OCI-LY7 (cell line): Measurements from ENCODE around the gene SEPTIN11. TPM values are rescaled to one million over a fixed set of nuclear protein-coding genes. Genes with fewer than 3 reads are reported as not detected.
A peak's percentile ranks its signal among the peaks of the same experiment; 100 is the strongest.

Experiments
- BruUV-seq: library from RNA; stranded (reverse); fragments of 400-500 nt; replicated peaks from 2 replicates; lab custom pipeline; 2021; lab: Mats Ljungman, UMichigan
- CTCF ChIA-PET: fragments of 300-600 bp; sonication (Branson Sonifier 250); formaldehyde crosslinking; loops from one replicate; lab custom pipeline; 2022; ENCODE audit warnings: antibody characterized with exemption; ENCODE audit not compliant: unreplicated experiment; lab: Charles Lee
- POLR2A ChIA-PET: fragments of 300-600 bp; sonication (Branson Sonifier 250); formaldehyde crosslinking; loops from one replicate; lab custom pipeline; 2022; ENCODE audit warnings: antibody characterized with exemption; lab: Charles Lee
- DNase-seq: peaks from one replicate; pipeline ENCODE4 v3.0.0-alpha.2; 2015; ENCODE audit warnings: low spot score
- H2AFZ ChIP-seq: fragments of 200-600 bp; sonication (generic), shearing (Covaris generic); 2 replicates; pipeline ENCODE4 v1.6.1; 2014; ENCODE audit warnings: mild to moderate bottlenecking, antibody characterized with exemption, low read length, moderate library complexity
- H3K27ac ChIP-seq: fragments of 200-600 bp; sonication (generic); 2 replicates; pipeline ENCODE4 v1.5.1; 2014; ENCODE audit warnings: mixed run types, low read depth, mild to moderate bottlenecking, moderate library complexity, low read length, inconsistent platforms; ENCODE audit not compliant: poor library complexity, severe bottlenecking
- H3K36me3 ChIP-seq: fragments of 200-600 bp; sonication (generic); 2 replicates; pipeline ENCODE4 v1.6.1; 2014; ENCODE audit warnings: mild to moderate bottlenecking, antibody characterized with exemption, low read length, moderate library complexity, mixed read lengths; ENCODE audit not compliant: insufficient read depth
- H3K4me1 ChIP-seq: fragments of 200-600 bp; sonication (generic); 2 replicates; pipeline ENCODE4 v1.5.1; 2014; ENCODE audit warnings: mild to moderate bottlenecking, low read length; ENCODE audit not compliant: insufficient read depth, poor library complexity, severe bottlenecking
- H3K4me2 ChIP-seq: fragments of 200-600 bp; sonication (generic); 2 replicates; pipeline ENCODE4 v1.6.1; 2014; ENCODE audit warnings: mild to moderate bottlenecking, low read length
- H3K4me3 ChIP-seq: fragments of 200-600 bp; sonication (generic); 2 replicates; pipeline ENCODE4 v1.5.1; 2014; ENCODE audit warnings: mild to moderate bottlenecking, low read depth, low read length; ENCODE audit not compliant: poor library complexity, severe bottlenecking
- H3K79me2 ChIP-seq: fragments of 200-600 bp; sonication (generic); 2 replicates; pipeline ENCODE4 v1.6.1; 2016; ENCODE audit warnings: low read depth, mild to moderate bottlenecking, low read length, moderate library complexity, mixed read lengths; ENCODE audit not compliant: insufficient read depth
- H3K9me2 ChIP-seq: fragments of 200-600 bp; sonication (generic); 2 replicates; pipeline ENCODE4 v1.6.1; 2016; ENCODE audit warnings: mild to moderate bottlenecking, low read length, mixed read lengths; ENCODE audit not compliant: insufficient read depth
- H3K9me3 ChIP-seq: fragments of 200-600 bp; sonication (generic); 2 replicates; pipeline ENCODE4 v1.6.1; 2014; ENCODE audit warnings: mild to moderate bottlenecking, mixed run types, low read length, mixed read lengths
- H4K20me1 ChIP-seq: fragments of 200-600 bp; sonication (generic); 2 replicates; pipeline ENCODE4 v1.6.1; 2014; ENCODE audit warnings: mild to moderate bottlenecking, antibody characterized with exemption, low read length, moderate library complexity, mixed read lengths; ENCODE audit not compliant: insufficient read depth
- EZH2phosphoT487 ChIP-seq: fragments of 200-600 bp; sonication (generic); IDR thresholded peaks from 2 replicates; pipeline ENCODE4 v1.6.1; 2018; ENCODE audit warnings: low read depth, borderline replicate concordance, mild to moderate bottlenecking, mixed run types, antibody characterized with exemption, low read length, moderate library complexity, mixed read lengths
- intact Hi-C: fragments of 100-400 bp; cut with micrococcal nuclease; formaldehyde crosslinking; loops from one replicate; pipeline ENCODE4 v1.10.0; 2022; ENCODE audit not compliant: unreplicated experiment
- total RNA-seq, 2 experiments: library from RNA; depleted of rRNA in 1 of 2; stranded (reverse); fragments of >200 nt in 1 of 2; shearing (Covaris generic) in 1 of 2; gene quantifications; 2 replicates each; pipeline ENCODE4 v1.2.3, GENCODE V29; 2014 to 2022
- TF ChIP-seq, protein P1 (sequence below): fragments of 200-600 bp; sonication (generic); conservative IDR thresholded peaks from 2 replicates; pipeline ENCODE4 v1.5.1; 2014; ENCODE audit warnings: mild to moderate bottlenecking, antibody characterized with exemption, low read length, moderate library complexity, mixed read lengths

Gene SEPTIN11
- total RNA-seq, 2 experiments from 2014 or later = 23.5 to 33.9 TPM

DNA sequence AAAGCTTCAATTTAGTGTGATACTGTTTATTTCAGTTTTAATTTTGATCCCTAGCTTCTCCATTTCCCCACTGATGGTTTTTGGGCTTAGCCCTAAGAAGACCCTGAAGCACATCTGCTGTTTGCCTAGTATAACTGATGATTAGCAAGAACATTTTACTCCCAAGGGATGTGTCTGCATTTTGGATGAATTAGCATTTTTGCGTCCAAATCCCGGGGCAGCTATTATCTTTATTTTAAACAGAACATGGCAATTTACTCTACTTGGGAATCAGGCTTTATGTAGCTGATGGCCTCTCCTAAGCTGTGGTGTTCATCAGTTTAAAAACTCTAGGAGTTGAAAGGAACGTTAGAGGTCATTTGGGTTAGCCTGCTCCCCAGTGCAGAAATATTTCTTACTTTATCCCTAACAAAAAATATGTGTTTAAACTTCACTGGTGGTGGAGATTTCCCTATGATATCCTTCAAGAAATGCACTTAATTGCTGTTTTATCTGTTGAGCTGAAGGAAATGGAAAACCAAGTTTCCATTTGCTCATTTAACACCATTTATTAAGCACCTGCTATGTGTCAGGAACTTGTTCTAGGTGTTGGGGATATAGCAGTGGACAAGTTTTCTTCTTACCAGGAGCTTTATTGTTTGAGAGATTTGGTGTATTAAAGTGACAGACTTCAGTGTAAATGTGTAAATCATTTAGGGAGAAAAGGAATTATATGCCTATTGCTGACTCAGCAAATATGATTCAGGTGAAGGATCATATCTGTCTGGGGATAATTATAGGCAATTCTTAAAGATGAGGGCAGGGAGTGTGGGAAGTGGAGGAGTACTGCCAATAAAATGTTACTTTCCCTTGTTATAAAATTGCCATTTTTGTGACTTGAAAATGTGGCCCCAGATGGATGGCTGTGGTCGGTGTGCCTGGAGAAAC lies 3.4 kb downstream of the SEPTIN11 start:
- Histone ChIP-seq H3K79me2 (no peaks in the 10 kb centered on the region; the same call in 1 of the 2 replicates), H4K20me1 (no peaks in the 10 kb centered on the region), H2AFZ (no peak overlapping the region), H3K4me3 (no peak overlapping the region), H3K4me2 (no peak overlapping the region), H3K9me3 (no peaks in the 10 kb centered on the region), H3K36me3 (no peaks in the 10 kb centered on the region), H3K4me1 (peaks cover 8% of the 10 kb centered on the region), H3K27ac (no peak overlapping the region), H3K9me2 (no peaks in the 10 kb centered on the region)
- CTCF ChIA-PET = no interaction called here
- no peak for TF ChIP-seq EZH2phosphoT487
- TF ChIP-seq, protein P1, sequence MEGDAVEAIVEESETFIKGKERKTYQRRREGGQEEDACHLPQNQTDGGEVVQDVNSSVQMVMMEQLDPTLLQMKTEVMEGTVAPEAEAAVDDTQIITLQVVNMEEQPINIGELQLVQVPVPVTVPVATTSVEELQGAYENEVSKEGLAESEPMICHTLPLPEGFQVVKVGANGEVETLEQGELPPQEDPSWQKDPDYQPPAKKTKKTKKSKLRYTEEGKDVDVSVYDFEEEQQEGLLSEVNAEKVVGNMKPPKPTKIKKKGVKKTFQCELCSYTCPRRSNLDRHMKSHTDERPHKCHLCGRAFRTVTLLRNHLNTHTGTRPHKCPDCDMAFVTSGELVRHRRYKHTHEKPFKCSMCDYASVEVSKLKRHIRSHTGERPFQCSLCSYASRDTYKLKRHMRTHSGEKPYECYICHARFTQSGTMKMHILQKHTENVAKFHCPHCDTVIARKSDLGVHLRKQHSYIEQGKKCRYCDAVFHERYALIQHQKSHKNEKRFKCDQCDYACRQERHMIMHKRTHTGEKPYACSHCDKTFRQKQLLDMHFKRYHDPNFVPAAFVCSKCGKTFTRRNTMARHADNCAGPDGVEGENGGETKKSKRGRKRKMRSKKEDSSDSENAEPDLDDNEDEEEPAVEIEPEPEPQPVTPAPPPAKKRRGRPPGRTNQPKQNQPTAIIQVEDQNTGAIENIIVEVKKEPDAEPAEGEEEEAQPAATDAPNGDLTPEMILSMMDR = no peak
- TSS peak; percentile 33 for BruUV-seq
- intact Hi-C loops = loop anchor here (5.0 kb wide), 1 partner anchor 249 kb away; no protein-coding TSS in a partner anchor
- DNase-seq = no peak
- POLR2A ChIA-PET = interaction anchor here (0.6 kb wide), 1 partner anchor 866 kb away, joined by 3 read pairs; no protein-coding TSS in a partner anchor

DNA sequence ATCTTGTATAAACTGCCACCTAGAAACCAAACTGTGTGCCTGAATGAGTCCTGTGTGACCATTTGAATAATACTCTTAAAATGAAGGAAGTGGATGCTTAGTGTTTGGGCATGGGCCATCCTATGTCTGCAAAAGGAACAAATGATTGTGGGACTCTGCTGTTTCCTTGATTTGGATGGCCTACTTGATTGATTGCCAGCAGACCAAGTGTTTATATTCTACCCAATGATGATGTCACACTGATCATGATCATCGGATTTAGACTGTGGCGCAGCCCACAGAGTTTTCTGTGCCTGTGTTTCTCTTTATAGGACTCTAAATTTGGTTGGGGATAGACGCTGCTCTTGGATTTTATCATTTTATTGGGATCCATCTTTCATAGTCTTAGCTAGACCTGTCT lies 4.4 kb downstream of the SEPTIN11 start:
- no peaks in the 10 kb centered on the region; the same call in 1 of the 2 replicates for H3K79me2 ChIP-seq

More for the DNA sequence above, 4.4 kb downstream of the SEPTIN11 start:
- ChIA-PET POLR2A (no interaction called here), CTCF (no interaction called here)
- Histone ChIP-seq H3K4me3 (no peak overlapping the region), H3K27ac (no peak overlapping the region), H4K20me1 (no peaks in the 10 kb centered on the region), H3K9me3 (no peaks in the 10 kb centered on the region), H2AFZ (no peak overlapping the region), H3K4me1 (peaks cover 8% of the 10 kb centered on the region), H3K9me2 (no peaks in the 10 kb centered on the region), H3K36me3 (no peaks in the 10 kb centered on the region), H3K4me2 (no peak overlapping the region)
- DNase-seq = no peak
- TF ChIP-seq EZH2phosphoT487 = no peak
- TF ChIP-seq, protein P1 = no peak
- BruUV-seq = no TSS peak
- intact Hi-C loops = loop anchor here (5.0 kb wide), 1 partner anchor 248 kb away; no protein-coding TSS in a partner anchor
